MM.1S (cell line): ENCODE measurements around the gene VDAC1.

ENCODE experiments used
- DNase-seq: peaks from one replicate; pipeline ENCODE4 v3.0.0-alpha.2; 2015
- H2AFZ ChIP-seq: fragments of 300-600 bp; sonication (generic); 2 replicates; pipeline ENCODE4 v1.6.0; 2016; ENCODE audit warnings: antibody characterized with exemption, low read length
- H3F3A ChIP-seq: fragments of 300-600 bp; sonication (generic); 2 replicates; pipeline ENCODE4 v1.6.1; 2016; ENCODE audit warnings: mild to moderate bottlenecking, antibody characterized with exemption, low read length, moderate library complexity, mixed read lengths; ENCODE audit not compliant: insufficient read depth
- H3K27ac ChIP-seq: fragments of 300-600 bp; sonication (generic); 2 replicates; pipeline ENCODE4 v1.5.1; 2016; ENCODE audit warnings: mild to moderate bottlenecking, low read length
- H3K27me3 ChIP-seq: fragments of 300-600 bp; sonication (generic); replicated peaks from 2 replicates; pipeline ENCODE4 v1.6.0; 2016; ENCODE audit warnings: low read length; ENCODE audit not compliant: insufficient read depth
- H3K36me3 ChIP-seq: fragments of 300-600 bp; sonication (generic); replicated peaks from 2 replicates; pipeline ENCODE4 v1.6.1; 2016; ENCODE audit warnings: mild to moderate bottlenecking, low read length, mixed read lengths; ENCODE audit not compliant: insufficient read depth
- H3K4me1 ChIP-seq: fragments of 300-600 bp; sonication (generic); 2 replicates; pipeline ENCODE4 v1.6.1; 2016; ENCODE audit warnings: low read length, mixed read lengths
- H3K4me2 ChIP-seq: fragments of 300-600 bp; sonication (generic); 2 replicates; pipeline ENCODE4 v1.6.0; 2016; ENCODE audit warnings: low read depth, low read length
- H3K4me3 ChIP-seq: fragments of 300-600 bp; sonication (generic); 2 replicates; pipeline ENCODE4 v1.5.1; 2016; ENCODE audit warnings: low read length, mixed read lengths
- H3K79me2 ChIP-seq: fragments of 300-600 bp; sonication (generic); 2 replicates; pipeline ENCODE4 v1.6.1; 2016; ENCODE audit warnings: mixed run types, low read length, mixed read lengths
- H3K9ac ChIP-seq: fragments of 300-600 bp; sonication (generic); 2 replicates; pipeline ENCODE4 v1.6.1; 2016; ENCODE audit warnings: low read length, mixed read lengths
- H3K9me2 ChIP-seq: fragments of 300-600 bp; sonication (generic); replicated peaks from 2 replicates; pipeline ENCODE4 v1.6.1; 2016; ENCODE audit warnings: mild to moderate bottlenecking, low read length, mixed read lengths; ENCODE audit not compliant: insufficient read depth
- H3K9me3 ChIP-seq: fragments of 300-600 bp; sonication (generic); replicated peaks from 2 replicates; pipeline ENCODE4 v1.6.1; 2016; ENCODE audit warnings: mild to moderate bottlenecking, low read length, mixed read lengths; ENCODE audit not compliant: insufficient read depth
- H4K20me1 ChIP-seq: fragments of 300-600 bp; sonication (generic); 2 replicates; pipeline ENCODE4 v1.6.1; 2016; ENCODE audit warnings: mild to moderate bottlenecking, low read length, moderate library complexity, mixed read lengths; ENCODE audit not compliant: insufficient read depth
- EZH2 ChIP-seq: fragments of 300-600 bp; sonication (generic); optimal IDR thresholded peaks from 2 replicates; pipeline ENCODE3; 2017; ENCODE audit warnings: low read depth, mild to moderate bottlenecking, antibody characterized with exemption, low read length, mixed read lengths
- EZH2phosphoT487 ChIP-seq: fragments of 300-600 bp; sonication (generic); IDR thresholded peaks from 2 replicates; pipeline ENCODE4 v1.6.1; 2018; ENCODE audit warnings: antibody characterized with exemption, low read length
- TF ChIP-seq, protein P1 (sequence below): fragments of 300-600 bp; sonication (generic); IDR thresholded peaks from 2 replicates; pipeline ENCODE4 v1.5.1; 2016; ENCODE audit warnings: antibody characterized with exemption, low read length, mixed read lengths

VDAC1 gene

GRCh38 chr5:133924221-133924920 lies 80.4 kb downstream of the VDAC1 start:
- Histone ChIP-seq H3K27me3 (no peaks in the 10 kb centered on the region), H3K79me2 (no peaks in the 10 kb centered on the region), H3K9me3 (no peaks in the 10 kb centered on the region), H3K36me3 (no peaks in the 10 kb centered on the region), H3K4me1 (no peaks in the 10 kb centered on the region), H3K9me2 (no peaks in the 10 kb centered on the region), H3K4me2 (no peak overlapping the region), H4K20me1 (no peaks in the 10 kb centered on the region), H2AFZ (no peak overlapping the region), H3K4me3 (no peak overlapping the region), H3K9ac (no peak overlapping the region), H3K27ac (no peak overlapping the region), H3F3A (no peaks in the 10 kb centered on the region)
- DNase-seq, result no peak
- TF ChIP-seq EZH2, result no peak
- TF ChIP-seq, protein P1, sequence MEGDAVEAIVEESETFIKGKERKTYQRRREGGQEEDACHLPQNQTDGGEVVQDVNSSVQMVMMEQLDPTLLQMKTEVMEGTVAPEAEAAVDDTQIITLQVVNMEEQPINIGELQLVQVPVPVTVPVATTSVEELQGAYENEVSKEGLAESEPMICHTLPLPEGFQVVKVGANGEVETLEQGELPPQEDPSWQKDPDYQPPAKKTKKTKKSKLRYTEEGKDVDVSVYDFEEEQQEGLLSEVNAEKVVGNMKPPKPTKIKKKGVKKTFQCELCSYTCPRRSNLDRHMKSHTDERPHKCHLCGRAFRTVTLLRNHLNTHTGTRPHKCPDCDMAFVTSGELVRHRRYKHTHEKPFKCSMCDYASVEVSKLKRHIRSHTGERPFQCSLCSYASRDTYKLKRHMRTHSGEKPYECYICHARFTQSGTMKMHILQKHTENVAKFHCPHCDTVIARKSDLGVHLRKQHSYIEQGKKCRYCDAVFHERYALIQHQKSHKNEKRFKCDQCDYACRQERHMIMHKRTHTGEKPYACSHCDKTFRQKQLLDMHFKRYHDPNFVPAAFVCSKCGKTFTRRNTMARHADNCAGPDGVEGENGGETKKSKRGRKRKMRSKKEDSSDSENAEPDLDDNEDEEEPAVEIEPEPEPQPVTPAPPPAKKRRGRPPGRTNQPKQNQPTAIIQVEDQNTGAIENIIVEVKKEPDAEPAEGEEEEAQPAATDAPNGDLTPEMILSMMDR, result no peak
- TF ChIP-seq EZH2phosphoT487, result no peak

DNA sequence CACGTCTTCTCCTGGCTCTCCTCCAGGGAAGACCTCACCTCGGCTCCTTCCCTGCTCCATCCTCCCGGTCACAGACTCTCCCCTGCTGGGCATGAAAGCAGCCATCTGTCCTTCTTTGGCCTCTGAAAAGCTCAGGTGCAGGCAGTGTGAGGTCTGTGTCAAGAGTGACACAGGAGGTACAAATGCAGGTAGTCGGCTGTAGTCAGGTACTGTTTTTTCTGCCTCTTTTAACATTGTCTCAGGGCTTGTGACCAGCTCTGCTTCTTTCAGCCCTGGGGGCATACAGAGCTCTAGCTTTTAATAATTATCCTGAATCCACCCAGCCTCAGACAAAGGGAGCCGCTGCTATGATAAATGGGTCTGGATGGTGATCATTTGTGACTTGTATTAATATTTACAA lies 82.8 kb downstream of the VDAC1 start:
- H3K4me1 ChIP-seq, result no peaks in the 10 kb centered on the region
- no peaks in the 10 kb centered on the region for H3K9me3 ChIP-seq
- H3K27me3 ChIP-seq, result no peaks in the 10 kb centered on the region
- H3K9me2 ChIP-seq, result no peaks in the 10 kb centered on the region
- H3F3A ChIP-seq, result no peaks in the 10 kb centered on the region
- H2AFZ ChIP-seq, result no peak overlapping the region
- H3K9ac ChIP-seq, result no peak overlapping the region
- DNase-seq, result no peak
- no peak overlapping the region for H3K4me3 ChIP-seq
- no peaks in the 10 kb centered on the region for H3K36me3 ChIP-seq
- H4K20me1 ChIP-seq, result no peaks in the 10 kb centered on the region
- no peak overlapping the region for H3K4me2 ChIP-seq
- no peak for TF ChIP-seq EZH2phosphoT487
- no peak for TF ChIP-seq EZH2
- TF ChIP-seq, protein P1, result no peak
- H3K79me2 ChIP-seq, result no peaks in the 10 kb centered on the region
- H3K27ac ChIP-seq, result no peak overlapping the region
